AG09319 (cell line): Measurements from ENCODE around the gene LRRC8C.

Source experiments
- DNase-seq: peaks from one replicate; pipeline ENCODE4 v3.0.0-alpha.2; 2010; ENCODE audit warnings: low read depth; ENCODE audit errors: extremely low read depth
- CTCF ChIP-seq: IDR thresholded peaks from 2 replicates; pipeline ENCODE4 v1.5.1; 2011; ENCODE audit warnings: low read depth, mild to moderate bottlenecking, inconsistent platforms, low read length, moderate library complexity

The LRRC8C gene

GRCh38 chr1:89754518-89754917 is 121.6 kb downstream of the LRRC8C start:
- no peak for DNase-seq
- no peak for TF ChIP-seq CTCF

- no peak for DNase-seq
- TF ChIP-seq CTCF: no peak
Measured at GRCh38 chr1:89755591-89755990, 122.7 kb downstream of the LRRC8C start.

- TF ChIP-seq CTCF: no peak
- DNase-seq: no peak
Measured at GRCh38 chr1:89757532-89757931, 124.6 kb downstream of the LRRC8C start.

- no peak for TF ChIP-seq CTCF
- DNase-seq: no peak
Measured at GRCh38 chr1:89758156-89758555, 125.2 kb downstream of the LRRC8C start.

GRCh38 chr1:89759036-89759435 is 126.1 kb downstream of the LRRC8C start:
- DNase-seq: no peak
- TF ChIP-seq CTCF: no peak

GRCh38 chr1:89760496-89760895 is 127.6 kb downstream of the LRRC8C start:
- no peak for DNase-seq
- no peak for TF ChIP-seq CTCF

- no peak for DNase-seq
- no peak for TF ChIP-seq CTCF
Measured at GRCh38 chr1:89761338-89761737, 128.4 kb downstream of the LRRC8C start.
